OCI-LY7 (cell line): ENCODE data around the gene TTBK1. TPM values are rescaled to one million over a fixed set of nuclear protein-coding genes. Genes with fewer than 3 reads are reported as not detected.

Experiments used
- BruUV-seq: library from RNA; stranded (reverse); fragments of 400-500 nt; replicated peaks from 2 replicates; lab custom pipeline; 2021; lab: Mats Ljungman, UMichigan
- CTCF ChIA-PET: fragments of 300-600 bp; sonication (Branson Sonifier 250); formaldehyde crosslinking; loops from one replicate; lab custom pipeline; 2022; ENCODE audit warnings: antibody characterized with exemption; ENCODE audit not compliant: unreplicated experiment; lab: Charles Lee
- POLR2A ChIA-PET: fragments of 300-600 bp; sonication (Branson Sonifier 250); formaldehyde crosslinking; loops from one replicate; lab custom pipeline; 2022; ENCODE audit warnings: antibody characterized with exemption; lab: Charles Lee
- DNase-seq: peaks from one replicate; pipeline ENCODE4 v3.0.0-alpha.2; 2015; ENCODE audit warnings: low spot score
- H2AFZ ChIP-seq: fragments of 200-600 bp; sonication (generic), shearing (Covaris generic); 2 replicates; pipeline ENCODE4 v1.6.1; 2014; ENCODE audit warnings: mild to moderate bottlenecking, antibody characterized with exemption, low read length, moderate library complexity
- H3K27ac ChIP-seq: fragments of 200-600 bp; sonication (generic); 2 replicates; pipeline ENCODE4 v1.5.1; 2014; ENCODE audit warnings: mixed run types, low read depth, mild to moderate bottlenecking, moderate library complexity, low read length, inconsistent platforms; ENCODE audit not compliant: poor library complexity, severe bottlenecking
- H3K36me3 ChIP-seq: fragments of 200-600 bp; sonication (generic); 2 replicates; pipeline ENCODE4 v1.6.1; 2014; ENCODE audit warnings: mild to moderate bottlenecking, antibody characterized with exemption, low read length, moderate library complexity, mixed read lengths; ENCODE audit not compliant: insufficient read depth
- H3K4me1 ChIP-seq: fragments of 200-600 bp; sonication (generic); 2 replicates; pipeline ENCODE4 v1.5.1; 2014; ENCODE audit warnings: mild to moderate bottlenecking, low read length; ENCODE audit not compliant: insufficient read depth, poor library complexity, severe bottlenecking
- H3K4me2 ChIP-seq: fragments of 200-600 bp; sonication (generic); 2 replicates; pipeline ENCODE4 v1.6.1; 2014; ENCODE audit warnings: mild to moderate bottlenecking, low read length
- H3K4me3 ChIP-seq: fragments of 200-600 bp; sonication (generic); 2 replicates; pipeline ENCODE4 v1.5.1; 2014; ENCODE audit warnings: mild to moderate bottlenecking, low read depth, low read length; ENCODE audit not compliant: poor library complexity, severe bottlenecking
- H3K79me2 ChIP-seq: fragments of 200-600 bp; sonication (generic); 2 replicates; pipeline ENCODE4 v1.6.1; 2016; ENCODE audit warnings: low read depth, mild to moderate bottlenecking, low read length, moderate library complexity, mixed read lengths; ENCODE audit not compliant: insufficient read depth
- H3K9me2 ChIP-seq: fragments of 200-600 bp; sonication (generic); 2 replicates; pipeline ENCODE4 v1.6.1; 2016; ENCODE audit warnings: mild to moderate bottlenecking, low read length, mixed read lengths; ENCODE audit not compliant: insufficient read depth
- H3K9me3 ChIP-seq: fragments of 200-600 bp; sonication (generic); 2 replicates; pipeline ENCODE4 v1.6.1; 2014; ENCODE audit warnings: mild to moderate bottlenecking, mixed run types, low read length, mixed read lengths
- H4K20me1 ChIP-seq: fragments of 200-600 bp; sonication (generic); 2 replicates; pipeline ENCODE4 v1.6.1; 2014; ENCODE audit warnings: mild to moderate bottlenecking, antibody characterized with exemption, low read length, moderate library complexity, mixed read lengths; ENCODE audit not compliant: insufficient read depth
- EZH2phosphoT487 ChIP-seq: fragments of 200-600 bp; sonication (generic); IDR thresholded peaks from 2 replicates; pipeline ENCODE4 v1.6.1; 2018; ENCODE audit warnings: low read depth, borderline replicate concordance, mild to moderate bottlenecking, mixed run types, antibody characterized with exemption, low read length, moderate library complexity, mixed read lengths
- intact Hi-C: fragments of 100-400 bp; cut with micrococcal nuclease; formaldehyde crosslinking; loops from one replicate; pipeline ENCODE4 v1.10.0; 2022; ENCODE audit not compliant: unreplicated experiment
- total RNA-seq, 2 experiments: library from RNA; depleted of rRNA in 1 of 2; stranded (reverse); fragments of >200 nt in 1 of 2; shearing (Covaris generic) in 1 of 2; gene quantifications; 2 replicates each; pipeline ENCODE4 v1.2.3, GENCODE V29; 2014 to 2022
- TF ChIP-seq, protein P1 (sequence below): fragments of 200-600 bp; sonication (generic); conservative IDR thresholded peaks from 2 replicates; pipeline ENCODE4 v1.5.1; 2014; ENCODE audit warnings: mild to moderate bottlenecking, antibody characterized with exemption, low read length, moderate library complexity, mixed read lengths

TTBK1 gene
- total RNA-seq, 2 experiments from 2014 or later: 0.35 to 1.7 TPM

DNA sequence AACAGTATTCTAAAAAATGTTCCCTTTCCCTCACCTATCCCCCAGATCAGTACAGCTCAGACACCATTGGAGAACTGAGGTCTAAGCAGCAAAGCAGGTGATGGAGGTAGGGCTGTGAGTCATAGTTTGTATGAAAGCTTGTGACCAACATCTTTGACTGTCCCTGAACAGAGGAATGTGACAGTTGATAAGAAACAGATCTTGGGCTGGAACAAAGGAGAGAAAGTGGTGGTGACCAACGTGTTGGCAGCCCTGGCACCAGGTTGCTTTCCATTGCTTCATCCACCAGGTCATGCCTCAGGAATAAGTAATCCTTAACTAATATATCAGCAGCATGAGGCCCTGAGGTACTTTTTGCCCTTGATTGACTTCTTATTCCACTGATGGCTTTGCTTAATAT lies 85.2 kb downstream of the TTBK1 start:
- DNase-seq: no peak
- ChIA-PET POLR2A (no interaction called here), CTCF (no interaction called here)
- Histone ChIP-seq H3K27ac (no peak overlapping the region), H3K4me1 (peaks cover 7% of the 10 kb centered on the region), H3K9me2 (no peaks in the 10 kb centered on the region), H3K36me3 (no peaks in the 10 kb centered on the region), H3K79me2 (no peaks in the 10 kb centered on the region), H2AFZ (no peak overlapping the region), H3K9me3 (no peaks in the 10 kb centered on the region; the same call in 1 of the 2 replicates), H3K4me2 (no peak overlapping the region), H3K4me3 (no peak overlapping the region), H4K20me1 (no peaks in the 10 kb centered on the region)
- BruUV-seq: no TSS peak
- intact Hi-C loops: no loop called here
- TF ChIP-seq EZH2phosphoT487: no peak
- TF ChIP-seq, protein P1, sequence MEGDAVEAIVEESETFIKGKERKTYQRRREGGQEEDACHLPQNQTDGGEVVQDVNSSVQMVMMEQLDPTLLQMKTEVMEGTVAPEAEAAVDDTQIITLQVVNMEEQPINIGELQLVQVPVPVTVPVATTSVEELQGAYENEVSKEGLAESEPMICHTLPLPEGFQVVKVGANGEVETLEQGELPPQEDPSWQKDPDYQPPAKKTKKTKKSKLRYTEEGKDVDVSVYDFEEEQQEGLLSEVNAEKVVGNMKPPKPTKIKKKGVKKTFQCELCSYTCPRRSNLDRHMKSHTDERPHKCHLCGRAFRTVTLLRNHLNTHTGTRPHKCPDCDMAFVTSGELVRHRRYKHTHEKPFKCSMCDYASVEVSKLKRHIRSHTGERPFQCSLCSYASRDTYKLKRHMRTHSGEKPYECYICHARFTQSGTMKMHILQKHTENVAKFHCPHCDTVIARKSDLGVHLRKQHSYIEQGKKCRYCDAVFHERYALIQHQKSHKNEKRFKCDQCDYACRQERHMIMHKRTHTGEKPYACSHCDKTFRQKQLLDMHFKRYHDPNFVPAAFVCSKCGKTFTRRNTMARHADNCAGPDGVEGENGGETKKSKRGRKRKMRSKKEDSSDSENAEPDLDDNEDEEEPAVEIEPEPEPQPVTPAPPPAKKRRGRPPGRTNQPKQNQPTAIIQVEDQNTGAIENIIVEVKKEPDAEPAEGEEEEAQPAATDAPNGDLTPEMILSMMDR: no peak

DNA sequence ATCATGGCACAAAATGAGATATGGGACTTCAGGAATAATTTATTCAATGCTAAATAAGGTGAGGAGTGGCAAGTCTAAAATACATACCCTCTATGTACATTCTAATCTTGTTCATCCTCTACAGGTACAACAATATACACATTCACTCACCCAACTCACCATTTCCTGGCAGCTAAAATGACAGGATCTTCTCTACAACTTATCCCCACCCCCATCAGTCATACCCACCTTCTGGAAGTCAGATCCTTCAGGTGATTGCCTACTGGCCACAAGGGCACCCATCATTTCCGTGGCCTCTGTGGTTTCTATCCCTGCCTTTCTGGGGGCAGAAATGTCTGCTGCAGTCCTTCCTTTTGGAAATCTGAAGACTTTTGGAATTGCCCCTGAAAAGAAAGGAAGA lies 88.2 kb downstream of the TTBK1 start:
- H2AFZ ChIP-seq: no peak overlapping the region
- no peaks in the 10 kb centered on the region for H3K9me2 ChIP-seq
- BruUV-seq: no TSS peak
- TF ChIP-seq, protein P1: no peak
- intact Hi-C loops: loop anchor here (5.0 kb wide), 1 partner anchor 59 kb away; no protein-coding TSS in a partner anchor
- H3K4me2 ChIP-seq: no peak overlapping the region
- peaks cover 10% of the 10 kb centered on the region; the same call in 1 of the 2 replicates for H3K36me3 ChIP-seq
- DNase-seq: no peak
- no peak overlapping the region for H3K27ac ChIP-seq
- no peaks in the 10 kb centered on the region for H3K79me2 ChIP-seq
- no peak overlapping the region for H3K4me3 ChIP-seq
- H4K20me1 ChIP-seq: no peaks in the 10 kb centered on the region
- peaks cover 7% of the 10 kb centered on the region for H3K4me1 ChIP-seq
- ChIA-PET POLR2A (interaction anchor here (0.6 kb wide), 1 partner anchor 226 kb away, joined by 4 read pairs; no protein-coding TSS in a partner anchor), CTCF (no interaction called here)
- H3K9me3 ChIP-seq: no peaks in the 10 kb centered on the region

DNA sequence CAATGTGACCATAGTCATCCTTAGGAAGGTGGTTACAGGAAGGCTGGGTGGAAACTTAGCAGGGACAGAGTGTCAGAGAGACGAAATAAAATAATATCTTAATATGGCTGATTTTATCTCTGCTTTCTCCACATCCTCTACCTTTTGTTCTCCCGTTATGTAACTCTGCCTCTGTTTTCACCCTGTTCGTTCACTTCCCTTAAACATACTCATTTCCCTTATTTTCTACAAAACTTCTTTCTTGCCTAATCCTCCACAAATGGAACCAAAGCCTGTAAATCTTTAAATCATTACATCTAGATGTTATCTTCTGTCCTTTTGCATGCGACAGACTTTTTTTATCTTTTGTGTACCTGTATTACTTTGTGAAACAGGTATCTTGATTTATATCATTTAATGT lies 88.6 kb downstream of the TTBK1 start:
- H3K9me3 ChIP-seq: no peaks in the 10 kb centered on the region
- intact Hi-C loops: loop anchor here (5.0 kb wide), 1 partner anchor 60 kb away; no protein-coding TSS in a partner anchor
- H3K4me2 ChIP-seq: no peak overlapping the region
- H4K20me1 ChIP-seq: no peaks in the 10 kb centered on the region
- H2AFZ ChIP-seq: no peak overlapping the region
- H3K27ac ChIP-seq: no peak overlapping the region
- ChIA-PET CTCF (no interaction called here), POLR2A (no interaction called here)
- peaks cover 7% of the 10 kb centered on the region for H3K4me1 ChIP-seq
- DNase-seq: no peak
- no peaks in the 10 kb centered on the region for H3K79me2 ChIP-seq
- H3K4me3 ChIP-seq: no peak overlapping the region
- H3K9me2 ChIP-seq: no peaks in the 10 kb centered on the region
- H3K36me3 ChIP-seq: peaks cover 12% of the 10 kb centered on the region; the same call in 1 of the 2 replicates
- BruUV-seq: no TSS peak
- TF ChIP-seq, protein P1: no peak
- no peak for TF ChIP-seq EZH2phosphoT487
